DOHH2 (cell line): ENCODE results near the gene C19orf47.

Source experiments
- EZH2phosphoT487 ChIP-seq: fragments of 200-600 bp; sonication (generic); IDR thresholded peaks from 2 replicates; pipeline ENCODE4 v1.6.1; 2017; ENCODE audit warnings: borderline replicate concordance, mild to moderate bottlenecking, antibody characterized with exemption, low read length, moderate library complexity, mixed read lengths
- TF ChIP-seq, protein P1 (sequence below): fragments of 200-600 bp; sonication (generic); IDR thresholded peaks from one replicate; pipeline ENCODE4 v1.5.1; 2014; ENCODE audit warnings: antibody characterized with exemption, mild to moderate bottlenecking, low read depth, low read length; ENCODE audit not compliant: poor library complexity, severe bottlenecking

DNA sequence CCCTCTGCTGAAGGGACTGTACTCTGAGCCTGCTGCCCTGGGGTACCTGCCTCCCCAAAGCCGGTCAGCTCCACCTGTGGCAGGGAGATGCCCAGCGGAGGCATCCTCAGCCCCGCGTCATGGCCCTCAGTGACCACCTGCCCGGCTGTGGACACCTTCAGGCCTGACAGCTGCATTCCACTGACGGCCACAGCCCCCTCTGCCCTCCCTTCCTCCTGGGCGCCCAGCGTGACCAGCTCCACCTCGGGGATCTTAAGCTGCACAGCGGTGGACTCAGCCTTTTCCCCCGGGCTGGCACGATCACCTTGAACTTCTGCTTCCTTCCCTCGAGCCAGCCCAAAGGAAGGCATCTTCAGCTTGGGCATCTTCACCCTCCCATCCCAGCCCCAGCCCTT is 46.6 kb upstream of the C19orf47 start:
- no peak for TF ChIP-seq EZH2phosphoT487
- TF ChIP-seq, protein P1, sequence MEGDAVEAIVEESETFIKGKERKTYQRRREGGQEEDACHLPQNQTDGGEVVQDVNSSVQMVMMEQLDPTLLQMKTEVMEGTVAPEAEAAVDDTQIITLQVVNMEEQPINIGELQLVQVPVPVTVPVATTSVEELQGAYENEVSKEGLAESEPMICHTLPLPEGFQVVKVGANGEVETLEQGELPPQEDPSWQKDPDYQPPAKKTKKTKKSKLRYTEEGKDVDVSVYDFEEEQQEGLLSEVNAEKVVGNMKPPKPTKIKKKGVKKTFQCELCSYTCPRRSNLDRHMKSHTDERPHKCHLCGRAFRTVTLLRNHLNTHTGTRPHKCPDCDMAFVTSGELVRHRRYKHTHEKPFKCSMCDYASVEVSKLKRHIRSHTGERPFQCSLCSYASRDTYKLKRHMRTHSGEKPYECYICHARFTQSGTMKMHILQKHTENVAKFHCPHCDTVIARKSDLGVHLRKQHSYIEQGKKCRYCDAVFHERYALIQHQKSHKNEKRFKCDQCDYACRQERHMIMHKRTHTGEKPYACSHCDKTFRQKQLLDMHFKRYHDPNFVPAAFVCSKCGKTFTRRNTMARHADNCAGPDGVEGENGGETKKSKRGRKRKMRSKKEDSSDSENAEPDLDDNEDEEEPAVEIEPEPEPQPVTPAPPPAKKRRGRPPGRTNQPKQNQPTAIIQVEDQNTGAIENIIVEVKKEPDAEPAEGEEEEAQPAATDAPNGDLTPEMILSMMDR, result no peak
